Fibroblast of villous mesenchyme (primary cell): ENCODE measurements around the gene MARVELD1. TPM values are rescaled to one million over a fixed set of nuclear protein-coding genes. Genes with fewer than 3 reads are reported as not detected.

Source experiments
- DNase-seq: peaks from one replicate; pipeline ENCODE4 v3.0.0-alpha.2; 2010; ENCODE audit warnings: low read depth
- H3K4me3 ChIP-seq: 2 replicates; pipeline ENCODE4 v1.5.1; 2011; ENCODE audit warnings: low read depth, mild to moderate bottlenecking, low read length
- total RNA-seq: library from RNA; depleted of rRNA; stranded (reverse); fragments of >200 nt; gene quantifications from 2 replicates; pipeline ENCODE4 v1.2.3, GENCODE V29; 2012
- TF ChIP-seq, protein P1 (sequence below): IDR thresholded peaks from 2 replicates; pipeline ENCODE4 v1.5.1; 2012; ENCODE audit warnings: low read depth, mild to moderate bottlenecking, low read length; ENCODE audit not compliant: insufficient read depth

The MARVELD1 gene
- 44.0 and 58.9 TPM in 2 replicates for total RNA-seq

DNA sequence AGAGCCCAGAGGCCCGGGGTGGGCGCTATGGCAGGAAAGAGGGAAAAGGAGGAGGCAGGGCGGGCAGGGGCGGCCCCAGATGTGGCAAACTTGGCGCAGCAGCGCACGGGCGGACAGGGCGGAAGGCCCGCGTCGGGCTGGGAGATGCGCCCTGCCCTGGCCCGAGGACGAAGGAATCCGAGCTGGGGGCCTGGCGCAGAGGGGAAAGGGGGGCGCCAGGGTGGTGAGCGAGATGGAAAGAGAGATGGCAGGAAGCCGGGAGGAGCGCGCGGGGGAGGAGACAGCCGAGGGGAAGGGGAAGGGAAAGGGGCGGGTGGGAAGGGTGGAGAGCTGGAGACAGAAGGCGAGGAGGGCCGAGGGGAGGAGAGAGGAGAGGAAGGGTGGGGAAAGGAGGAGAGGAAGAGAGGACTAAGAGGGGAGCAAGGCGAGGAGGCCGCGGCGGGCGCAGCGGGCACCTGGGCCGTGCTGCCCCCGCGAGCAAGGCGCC is at the start of gene MARVELD1:
Gene MARVELD1, plus strand, starts transcription at position 392 of the 487 bp plus-strand sequence. CDS start 147 bp downstream, outside the sequence.
- peak; percentile 88 for DNase-seq
- peak within 1 kb of the TSS; percentile 81 for H3K4me3 ChIP-seq

DNA sequence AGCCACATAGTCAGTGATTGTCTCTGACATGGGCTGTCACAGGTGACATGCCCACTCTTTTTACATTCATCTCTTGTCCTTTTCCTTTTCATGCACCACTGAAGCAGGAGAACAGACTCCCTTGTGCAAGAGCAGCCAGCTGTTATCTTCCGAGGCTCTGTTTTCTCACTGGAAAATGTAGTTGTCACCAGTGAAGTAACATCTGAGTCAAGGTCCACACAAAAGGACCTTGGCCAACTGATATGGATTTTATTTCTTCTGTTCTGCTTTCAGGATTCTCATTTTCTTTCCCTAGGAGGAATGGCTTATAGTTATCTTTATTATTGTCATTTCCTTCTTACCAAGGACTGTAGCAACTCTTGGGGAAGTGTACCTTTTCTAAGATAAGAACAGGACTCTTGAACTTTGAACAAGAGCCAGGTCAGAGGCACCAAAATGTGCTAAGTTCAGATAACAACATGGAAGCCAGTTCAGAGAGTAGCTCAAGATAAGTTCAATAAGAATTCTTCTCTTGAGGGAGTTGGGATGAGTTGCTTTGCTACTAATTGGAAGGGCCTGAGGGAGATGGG is 49.2 kb upstream of the MARVELD1 start:
- no peak for DNase-seq
- no peak overlapping the region for H3K4me3 ChIP-seq
- TF ChIP-seq, protein P1, sequence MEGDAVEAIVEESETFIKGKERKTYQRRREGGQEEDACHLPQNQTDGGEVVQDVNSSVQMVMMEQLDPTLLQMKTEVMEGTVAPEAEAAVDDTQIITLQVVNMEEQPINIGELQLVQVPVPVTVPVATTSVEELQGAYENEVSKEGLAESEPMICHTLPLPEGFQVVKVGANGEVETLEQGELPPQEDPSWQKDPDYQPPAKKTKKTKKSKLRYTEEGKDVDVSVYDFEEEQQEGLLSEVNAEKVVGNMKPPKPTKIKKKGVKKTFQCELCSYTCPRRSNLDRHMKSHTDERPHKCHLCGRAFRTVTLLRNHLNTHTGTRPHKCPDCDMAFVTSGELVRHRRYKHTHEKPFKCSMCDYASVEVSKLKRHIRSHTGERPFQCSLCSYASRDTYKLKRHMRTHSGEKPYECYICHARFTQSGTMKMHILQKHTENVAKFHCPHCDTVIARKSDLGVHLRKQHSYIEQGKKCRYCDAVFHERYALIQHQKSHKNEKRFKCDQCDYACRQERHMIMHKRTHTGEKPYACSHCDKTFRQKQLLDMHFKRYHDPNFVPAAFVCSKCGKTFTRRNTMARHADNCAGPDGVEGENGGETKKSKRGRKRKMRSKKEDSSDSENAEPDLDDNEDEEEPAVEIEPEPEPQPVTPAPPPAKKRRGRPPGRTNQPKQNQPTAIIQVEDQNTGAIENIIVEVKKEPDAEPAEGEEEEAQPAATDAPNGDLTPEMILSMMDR: no peak

More for the DNA sequence above, at the start of gene MARVELD1:
- TF ChIP-seq, protein P1: no peak

DNA sequence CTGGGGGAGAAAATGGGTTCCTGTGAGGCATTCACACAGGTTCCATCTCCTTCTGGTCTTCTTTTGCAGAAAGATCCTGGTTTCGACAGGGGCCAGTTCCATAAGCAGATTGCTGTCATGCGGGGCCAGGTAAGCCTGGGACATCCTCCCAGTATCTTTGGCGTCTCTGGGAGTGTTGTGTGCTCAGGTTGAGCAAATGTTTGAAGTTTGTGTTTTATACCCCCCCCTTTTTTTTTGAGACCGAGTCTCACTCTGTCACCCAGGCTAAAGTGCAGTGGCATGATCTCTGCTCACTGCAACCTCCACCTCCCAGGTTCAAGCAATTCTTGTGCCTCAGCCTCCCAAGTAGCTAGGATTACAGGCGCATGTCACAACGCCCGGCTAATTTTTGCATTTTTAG is 46.5 kb upstream of the MARVELD1 start:
- H3K4me3 ChIP-seq: no peak overlapping the region
- TF ChIP-seq, protein P1: no peak
- DNase-seq: no peak

DNA sequence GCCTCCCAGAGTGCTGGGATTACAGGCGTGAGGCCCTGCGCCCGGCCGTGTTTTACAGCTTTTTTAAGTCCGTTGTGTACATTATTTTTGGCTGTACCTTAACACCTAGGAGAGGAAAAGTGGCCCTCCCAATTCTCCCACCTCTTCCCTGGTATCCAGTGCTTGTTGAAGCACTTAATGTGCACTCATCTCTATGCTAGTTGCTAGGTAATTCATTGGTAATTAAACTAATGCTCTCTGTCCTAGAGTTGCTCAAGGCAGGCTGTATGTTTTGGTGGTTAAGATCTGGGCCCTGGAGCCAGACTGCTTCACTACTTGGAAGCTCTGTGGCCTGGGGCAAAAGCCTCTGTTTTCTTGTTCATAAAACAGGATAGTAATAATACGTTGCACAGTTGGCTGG is 46.1 kb upstream of the MARVELD1 start:
- H3K4me3 ChIP-seq: no peak overlapping the region
- no peak for DNase-seq
- TF ChIP-seq, protein P1: no peak

DNA sequence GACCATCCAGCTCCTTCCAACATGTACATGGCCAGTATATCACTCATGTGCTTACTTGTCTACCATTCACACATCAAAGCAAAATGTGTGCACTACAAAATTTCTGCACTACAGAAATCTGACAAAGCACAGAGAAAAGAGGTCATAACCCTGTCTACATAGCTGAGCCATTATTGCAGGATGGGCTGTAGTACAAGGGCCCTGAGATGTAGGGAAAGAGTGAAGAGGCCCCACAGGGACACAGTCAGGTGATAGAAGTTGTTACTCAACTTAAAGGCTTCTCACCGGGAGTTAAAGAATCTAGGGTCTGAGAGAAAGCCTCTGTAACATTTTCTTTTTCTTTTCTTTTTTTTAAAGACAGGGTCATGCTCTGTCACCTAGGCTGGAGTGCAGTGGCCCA is 44.0 kb upstream of the MARVELD1 start:
- no peak for DNase-seq
- TF ChIP-seq, protein P1: no peak
- H3K4me3 ChIP-seq: no peak overlapping the region

DNA sequence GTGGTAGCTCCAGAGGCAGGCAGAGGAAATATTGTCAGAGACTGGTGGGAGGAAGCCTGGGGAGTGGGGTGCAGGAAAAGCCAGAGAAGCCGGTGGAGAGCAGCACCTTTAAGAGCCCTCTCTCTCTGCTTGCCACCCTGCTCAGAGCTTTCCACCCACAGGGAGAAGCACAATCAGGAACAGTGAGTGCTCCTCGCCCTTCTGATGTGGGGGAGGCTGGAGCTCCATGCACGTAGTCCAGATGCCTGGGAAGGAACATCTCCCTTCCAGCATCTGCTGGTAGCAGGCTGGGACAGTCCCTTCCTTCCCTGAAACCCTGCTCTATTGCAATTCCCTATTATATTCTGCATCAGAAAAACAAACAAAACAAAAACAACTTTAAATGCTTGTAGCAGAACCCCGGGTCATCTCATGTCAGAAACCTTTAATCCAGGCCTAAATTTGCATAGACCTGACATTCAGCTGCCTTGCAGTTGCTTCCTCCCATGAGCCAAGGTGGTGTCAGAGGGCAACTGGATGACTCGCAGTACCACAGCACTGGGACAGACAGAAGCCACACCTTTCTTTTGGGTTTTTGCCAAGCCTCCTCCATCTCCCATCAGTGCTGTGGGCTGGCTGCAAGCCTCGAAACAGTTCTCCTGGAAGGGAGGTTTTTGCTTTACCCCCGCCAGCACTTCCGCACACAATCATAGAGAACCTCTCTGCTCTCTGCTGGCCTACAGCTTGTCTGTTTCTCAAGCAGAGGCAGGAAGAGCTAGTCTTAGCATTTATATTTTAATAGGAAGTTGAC is 39.6 kb upstream of the MARVELD1 start:
- H3K4me3 ChIP-seq: no peak overlapping the region
- peak; percentile 77 for DNase-seq
- TF ChIP-seq, protein P1: no peak
